HG03280 (cell line): ENCODE results near the gene NT5DC3.

ENCODE experiments used
- ATAC-seq: cut with Tn5 transposase; IDR thresholded peaks from one replicate; pipeline ENCODE4 v1.9.1; 2021; ENCODE audit warnings: mild to moderate bottlenecking, moderate library complexity; ENCODE audit not compliant: unreplicated experiment

Gene NT5DC3

DNA sequence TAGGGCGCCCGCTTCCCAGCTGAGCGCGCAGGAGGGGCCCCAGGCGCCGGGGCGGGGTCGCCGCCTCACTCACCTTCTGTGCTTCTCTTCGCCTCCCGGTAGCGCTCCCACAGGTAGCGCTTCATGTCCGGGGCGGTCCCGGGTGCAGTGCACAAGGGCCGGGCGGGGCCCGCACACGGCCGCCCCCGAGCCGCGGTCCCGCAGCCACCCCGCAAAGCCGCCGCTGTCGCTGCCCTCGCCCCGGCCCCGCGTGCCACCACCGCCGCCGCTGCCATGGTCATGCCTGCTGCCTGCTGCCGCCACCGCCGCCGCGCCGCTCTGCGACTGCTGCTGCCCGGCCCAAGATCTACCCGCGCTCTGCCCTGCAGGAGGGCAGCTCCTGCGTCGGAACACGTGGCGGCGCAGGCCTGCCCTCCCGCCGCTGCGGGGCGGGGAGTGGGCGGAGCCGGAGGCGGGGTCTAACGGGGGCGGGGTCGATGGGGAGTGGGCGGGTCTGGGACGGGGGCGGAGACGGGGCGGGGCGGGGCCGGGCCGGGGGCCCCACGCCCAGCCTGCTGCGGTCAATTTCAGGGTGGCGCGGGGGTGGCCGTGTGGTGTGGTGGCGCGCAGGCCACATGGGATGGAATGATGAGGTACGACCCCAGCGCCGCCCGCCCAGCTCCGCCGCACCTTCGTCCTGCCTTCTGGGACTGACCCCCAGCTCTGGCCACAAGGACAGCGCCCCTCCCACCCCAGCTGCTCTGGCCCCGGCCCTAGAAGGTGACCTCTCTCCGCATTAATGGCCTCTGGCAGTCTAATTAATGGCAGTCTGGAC lies at the start of gene NT5DC3:
NT5DC3 (minus strand) TSS at position 359 of the 814 bp plus-strand sequence; CDS start at position 281, 78 bp downstream.
- ATAC-seq = peak; percentile 87

- ATAC-seq = no peak
These were observed 46.7 kb upstream of the NT5DC3 start for GRCh38 chr12:103887738-103888137.

DNA sequence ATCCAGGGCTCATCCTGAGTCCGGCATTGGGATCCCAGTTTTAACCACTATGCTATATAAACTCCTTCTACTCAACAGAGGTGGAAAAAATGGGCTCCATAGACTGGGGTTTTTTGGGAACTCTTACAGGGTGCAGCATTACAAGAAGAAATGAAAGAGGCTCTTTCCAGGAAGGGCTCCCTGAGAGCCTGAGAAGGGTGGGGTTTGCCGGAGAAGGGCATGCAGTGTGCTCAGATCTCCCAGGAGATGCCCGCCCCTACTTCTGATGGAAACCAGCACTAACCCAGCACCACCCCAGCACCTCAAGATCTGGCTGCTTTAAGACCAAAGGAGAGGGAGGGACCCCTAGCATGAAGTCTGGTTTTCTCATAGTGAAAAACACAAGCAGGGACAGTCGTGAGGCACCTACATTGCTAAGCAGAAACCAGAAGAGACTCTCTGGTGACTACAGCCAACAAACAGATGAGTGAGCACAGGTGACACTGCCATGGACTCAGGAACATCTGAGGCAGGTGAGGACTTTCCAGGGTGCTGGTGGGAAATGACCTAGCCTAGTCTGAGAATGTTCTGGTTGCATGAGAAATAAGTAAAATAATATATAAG lies 45.3 kb upstream of the NT5DC3 start:
- ATAC-seq = no peak

- ATAC-seq = no peak
These were observed 43.3 kb upstream of the NT5DC3 start for GRCh38 chr12:103884316-103884715.

DNA sequence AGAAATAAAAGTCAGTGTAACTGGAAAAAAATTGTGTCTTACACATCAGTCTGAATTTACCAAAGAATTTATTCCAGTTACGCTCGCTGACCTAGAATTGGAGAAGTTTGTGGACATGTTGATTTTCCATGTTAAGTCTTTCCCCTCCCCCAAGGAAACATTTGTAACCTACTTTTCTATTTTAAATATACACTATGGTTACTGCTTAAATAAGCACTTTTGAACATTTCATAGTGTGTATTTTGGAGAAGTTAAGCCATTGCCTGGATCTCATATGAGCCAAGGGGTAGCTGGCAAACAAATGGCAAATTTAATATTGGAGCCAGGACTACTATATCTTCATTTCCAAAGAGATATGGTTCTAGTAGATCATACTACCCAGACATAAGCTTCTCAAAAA lies 42.9 kb upstream of the NT5DC3 start:
- no peak for ATAC-seq

- ATAC-seq = no peak
These were observed 42.0 kb upstream of the NT5DC3 start for GRCh38 chr12:103882861-103883596.

DNA sequence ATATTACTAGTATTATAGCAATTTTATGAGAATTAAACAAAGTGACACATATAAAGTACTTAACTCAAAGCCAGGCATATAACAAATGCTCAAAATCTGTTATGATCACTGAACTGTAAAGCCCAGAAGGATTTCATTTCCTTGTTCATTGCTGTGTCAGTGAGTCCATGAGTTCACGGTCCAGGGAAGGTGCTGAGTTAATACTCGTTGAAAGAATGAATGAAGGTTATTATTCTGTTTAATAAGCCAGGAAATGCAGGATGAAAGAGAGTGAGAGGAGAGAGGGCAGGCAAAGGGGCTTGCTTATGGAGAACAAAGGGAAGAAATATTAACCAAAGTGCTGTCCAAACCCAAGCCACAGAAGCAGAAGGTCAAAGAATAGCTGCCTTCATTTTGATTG lies 40.2 kb upstream of the NT5DC3 start:
- ATAC-seq = no peak

- no peak for ATAC-seq
These were observed 39.5 kb upstream of the NT5DC3 start for GRCh38 chr12:103880299-103881142.

- ATAC-seq = no peak
These were observed 38.8 kb upstream of the NT5DC3 start for GRCh38 chr12:103879878-103880277.

DNA sequence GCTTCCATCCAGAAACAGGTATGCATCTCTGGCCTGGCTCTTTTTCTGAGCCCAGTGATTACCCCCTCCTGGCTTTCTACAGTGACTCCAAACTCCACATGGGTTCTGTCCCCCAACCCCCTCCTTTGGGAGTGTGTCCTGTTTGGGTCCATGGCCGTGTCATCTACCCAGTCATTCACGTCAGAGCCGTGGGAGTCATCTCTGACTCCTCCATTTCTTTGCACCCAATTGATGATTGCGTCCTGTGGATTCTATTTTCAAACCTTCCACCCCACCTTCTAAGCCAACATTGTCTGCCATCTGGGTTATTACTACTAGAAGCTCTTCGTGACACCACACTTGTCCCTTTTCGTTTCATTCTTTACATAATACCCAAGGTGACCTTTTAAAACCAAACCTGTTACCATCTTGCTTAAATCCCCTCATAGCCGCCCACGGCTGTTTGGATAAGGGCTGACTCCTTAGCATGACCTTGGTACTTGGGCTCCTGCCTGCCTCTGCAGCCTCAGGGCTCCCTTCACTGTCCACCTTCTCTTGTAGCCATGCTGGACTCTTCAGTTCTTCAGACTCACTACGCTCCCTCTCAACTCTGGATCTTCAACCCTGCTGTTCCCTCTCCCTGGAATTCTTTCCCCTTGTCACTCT lies 38.1 kb upstream of the NT5DC3 start:
- ATAC-seq = no peak

DNA sequence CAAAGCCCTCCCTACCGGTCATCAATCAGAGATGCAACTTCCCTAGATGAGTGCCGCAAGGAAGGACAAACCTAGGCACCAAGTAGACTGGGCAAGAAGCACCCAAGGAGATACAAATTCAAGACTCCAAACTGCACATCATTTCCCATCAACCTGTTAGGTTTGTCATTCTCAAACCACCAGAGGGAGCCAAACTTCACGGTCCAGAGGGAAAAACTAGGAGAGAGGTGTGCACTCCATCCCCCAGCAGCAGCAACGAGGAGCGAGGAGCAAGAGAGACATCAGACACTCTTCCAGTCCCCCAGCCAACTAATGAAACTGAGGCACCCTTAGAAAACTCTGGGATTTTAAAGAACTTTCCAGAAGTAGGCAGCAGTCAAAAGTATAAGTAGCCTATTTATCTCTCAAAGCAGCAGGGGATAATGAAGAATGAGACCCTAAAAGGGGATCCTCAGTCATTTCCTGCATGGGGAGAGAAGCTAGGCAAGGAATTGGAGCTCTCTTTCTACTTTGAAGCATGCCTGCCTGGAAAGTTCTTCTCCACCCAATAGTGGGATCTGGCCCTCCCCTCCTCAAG lies 37.0 kb upstream of the NT5DC3 start:
- ATAC-seq = no peak

- no peak for ATAC-seq
These were observed 36.3 kb upstream of the NT5DC3 start for GRCh38 chr12:103877288-103877687.

- ATAC-seq = no peak
These were observed 34.6 kb upstream of the NT5DC3 start for GRCh38 chr12:103875666-103876065.

GRCh38 chr12:103868215-103868614 lies 27.2 kb upstream of the NT5DC3 start:
- no peak for ATAC-seq

- ATAC-seq = no peak
These were observed 24.2 kb upstream of the NT5DC3 start for GRCh38 chr12:103865151-103865730.

DNA sequence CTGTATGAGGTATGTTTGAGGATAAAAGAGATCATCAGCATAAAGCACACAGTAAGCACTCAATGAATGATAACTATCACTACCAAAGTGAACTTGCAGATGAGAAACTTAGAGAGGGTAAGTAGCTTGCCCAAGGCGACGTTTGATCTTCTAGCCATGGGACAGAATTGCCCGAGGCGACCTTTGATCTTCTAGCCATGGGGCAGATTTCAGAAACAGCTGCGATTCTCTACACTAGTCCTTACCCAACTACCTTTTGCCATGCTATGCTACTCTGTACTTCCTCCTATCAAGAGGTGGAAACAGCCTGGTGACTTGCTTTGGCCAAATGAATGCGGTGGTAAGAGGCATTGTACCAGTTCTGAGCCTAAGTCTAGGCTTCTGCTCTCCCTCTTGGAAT lies 23.7 kb upstream of the NT5DC3 start:
- no peak for ATAC-seq

GRCh38 chr12:103858953-103859601 lies 18.0 kb upstream of the NT5DC3 start:
- ATAC-seq = no peak

- ATAC-seq = no peak
These were observed 17.3 kb upstream of the NT5DC3 start for GRCh38 chr12:103858335-103858734.

DNA sequence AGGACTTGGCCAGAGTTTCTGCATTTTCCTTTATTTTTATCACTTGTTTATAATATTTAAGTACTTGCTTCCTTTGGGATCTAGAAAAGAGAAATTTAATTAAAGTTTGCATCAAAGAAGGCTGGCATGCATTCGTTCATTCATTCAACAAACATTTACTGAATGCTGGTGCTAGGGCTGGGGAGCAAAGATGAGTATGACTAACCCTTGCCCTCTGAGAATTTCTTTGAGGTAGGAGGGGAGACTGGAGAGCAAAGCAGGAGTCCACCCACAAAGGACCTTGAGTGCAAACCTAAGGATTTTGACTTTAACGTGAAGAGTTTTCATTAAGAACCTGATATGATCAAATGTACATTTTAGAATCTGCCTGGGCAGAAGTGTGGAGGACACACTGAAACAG lies 16.1 kb upstream of the NT5DC3 start:
- ATAC-seq = no peak
